ENCODE results near the gene ATP9A.
"Not testable (repeated sequence)": the region's sequence is repeated elsewhere in the genome, so short reads cannot be mapped to it uniquely, and the experiment has no call there.

ATP9A gene

DNA sequence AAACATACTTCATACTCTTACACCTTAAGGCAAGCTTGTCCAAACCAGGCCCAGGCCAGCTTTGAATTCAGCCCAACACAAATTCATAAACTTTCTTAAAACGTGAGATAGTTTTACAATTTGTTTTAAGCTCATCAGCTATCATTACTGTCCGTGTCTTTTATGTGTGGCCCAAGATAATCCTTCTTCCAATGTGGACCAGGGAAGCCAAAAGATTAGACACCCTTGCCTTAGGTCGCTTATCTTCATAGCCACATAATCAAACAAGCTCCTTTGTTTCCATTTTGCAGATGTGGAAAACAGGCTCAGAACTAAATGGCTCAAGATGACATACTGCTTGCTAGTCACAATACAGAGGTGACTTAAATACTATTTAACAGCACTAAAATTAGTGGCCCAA is 28.1 kb upstream of the ATP9A start:
- DNase-seq = no peak

- DNase-seq = no peak
Observed at GRCh38 chr20:51792960-51793359, 24.8 kb upstream of the ATP9A start.

- no peak for DNase-seq
Observed at GRCh38 chr20:51791626-51792025, 23.4 kb upstream of the ATP9A start.

DNA sequence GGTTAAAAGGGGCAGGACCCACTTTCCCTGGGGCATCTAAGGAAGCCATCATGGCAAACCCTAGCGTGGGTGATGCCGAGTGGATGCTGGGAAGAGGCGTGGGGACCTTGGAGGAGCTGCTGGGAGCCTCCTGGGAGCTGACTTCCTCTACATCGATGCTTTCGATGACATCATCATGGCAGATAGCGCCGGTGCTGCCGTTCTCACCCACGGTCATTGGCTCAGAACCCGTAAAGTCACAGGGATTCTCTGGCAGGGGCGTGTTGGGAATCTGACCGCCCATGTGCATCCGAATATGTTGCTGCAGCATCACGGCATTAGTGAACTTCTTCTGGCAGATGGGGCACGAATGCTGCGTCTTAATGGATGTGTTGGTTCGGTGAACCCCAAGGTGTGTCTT is 22.1 kb upstream of the ATP9A start:
- no peak for DNase-seq

DNA sequence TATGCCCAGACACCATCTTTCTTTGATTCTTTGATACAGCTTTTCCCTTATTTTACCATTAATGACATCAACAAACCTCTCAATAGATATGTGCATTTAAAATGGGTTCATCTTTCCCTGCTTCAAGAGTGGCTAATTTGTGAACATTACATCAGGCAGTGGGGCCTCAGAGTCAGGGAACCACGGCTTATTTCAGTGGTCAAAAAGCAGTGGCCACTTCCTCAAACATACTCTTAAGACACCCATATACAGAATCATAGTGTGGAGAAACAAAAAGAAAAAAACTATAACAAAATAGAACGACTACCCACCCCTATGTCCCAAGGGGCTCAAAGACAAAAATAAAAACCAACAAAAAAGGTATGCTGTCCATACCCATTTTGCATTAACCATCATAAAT is 21.2 kb upstream of the ATP9A start:
- DNase-seq = no peak

GRCh38 chr20:51788822-51789221 is 20.6 kb upstream of the ATP9A start:
- DNase-seq = no peak

GRCh38 chr20:51784299-51784698 is 16.1 kb upstream of the ATP9A start:
- DNase-seq = no peak

GRCh38 chr20:51778229-51778759 is 10.1 kb upstream of the ATP9A start:
- DNase-seq = not testable (repeated sequence)

DNA sequence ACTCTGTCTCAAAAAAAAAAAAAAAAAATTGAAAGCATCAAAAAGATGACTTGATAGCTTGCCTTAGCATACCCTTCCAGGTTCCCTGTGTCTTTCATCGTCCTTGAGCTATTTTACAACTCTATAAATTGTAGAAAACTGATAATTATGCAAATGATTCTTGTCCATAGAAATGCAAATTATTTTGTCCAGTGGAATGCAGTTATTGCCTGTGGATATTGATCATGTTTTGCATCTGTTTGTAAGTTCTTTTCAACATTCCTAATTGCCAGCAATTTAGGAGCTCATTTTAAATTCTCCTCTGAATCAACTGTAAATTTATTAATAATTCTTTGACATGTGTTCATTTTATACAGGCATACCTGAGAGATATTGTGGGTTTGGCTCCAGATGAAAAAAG is 7.1 kb upstream of the ATP9A start:
- DNase-seq = no peak

- DNase-seq = no peak
Observed at GRCh38 chr20:51772236-51772635, 4.0 kb upstream of the ATP9A start.

- no peak for DNase-seq
Observed at GRCh38 chr20:51769976-51770615, 1.9 kb upstream of the ATP9A start.

DNA sequence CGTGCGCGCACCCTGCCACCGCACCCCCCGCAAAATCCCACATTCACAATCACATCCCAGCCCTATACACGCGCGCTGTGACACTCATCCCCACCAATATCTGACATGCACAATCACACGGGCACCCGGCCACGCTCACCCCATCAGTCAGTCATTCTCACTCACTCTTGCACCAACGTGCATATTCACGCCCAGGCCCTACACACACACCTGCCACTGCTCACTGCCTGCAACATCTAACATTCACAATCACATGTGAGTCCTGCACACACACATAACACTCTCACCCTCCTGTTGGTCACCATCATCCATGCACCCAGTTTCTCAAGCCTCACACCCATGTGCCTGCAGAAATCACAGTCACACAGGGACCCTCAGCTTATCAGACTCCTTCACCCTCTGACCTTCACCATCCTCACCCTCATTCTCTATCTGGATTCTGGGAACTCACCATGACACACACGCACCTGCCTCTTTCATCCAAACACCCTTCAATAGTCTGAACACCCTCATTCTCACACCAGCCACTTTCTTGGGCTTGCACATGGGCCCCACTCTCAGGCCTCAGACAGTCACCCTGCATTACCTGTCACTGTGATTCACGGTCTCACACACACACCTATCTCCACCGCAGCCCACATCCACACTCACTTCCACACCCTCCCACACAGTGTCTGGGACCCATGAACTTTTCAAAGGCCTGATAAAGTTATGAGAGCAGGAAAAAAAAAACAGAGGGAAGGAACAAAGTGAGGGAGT is 748 bp upstream of the ATP9A start:
- DNase-seq = no peak

DNA sequence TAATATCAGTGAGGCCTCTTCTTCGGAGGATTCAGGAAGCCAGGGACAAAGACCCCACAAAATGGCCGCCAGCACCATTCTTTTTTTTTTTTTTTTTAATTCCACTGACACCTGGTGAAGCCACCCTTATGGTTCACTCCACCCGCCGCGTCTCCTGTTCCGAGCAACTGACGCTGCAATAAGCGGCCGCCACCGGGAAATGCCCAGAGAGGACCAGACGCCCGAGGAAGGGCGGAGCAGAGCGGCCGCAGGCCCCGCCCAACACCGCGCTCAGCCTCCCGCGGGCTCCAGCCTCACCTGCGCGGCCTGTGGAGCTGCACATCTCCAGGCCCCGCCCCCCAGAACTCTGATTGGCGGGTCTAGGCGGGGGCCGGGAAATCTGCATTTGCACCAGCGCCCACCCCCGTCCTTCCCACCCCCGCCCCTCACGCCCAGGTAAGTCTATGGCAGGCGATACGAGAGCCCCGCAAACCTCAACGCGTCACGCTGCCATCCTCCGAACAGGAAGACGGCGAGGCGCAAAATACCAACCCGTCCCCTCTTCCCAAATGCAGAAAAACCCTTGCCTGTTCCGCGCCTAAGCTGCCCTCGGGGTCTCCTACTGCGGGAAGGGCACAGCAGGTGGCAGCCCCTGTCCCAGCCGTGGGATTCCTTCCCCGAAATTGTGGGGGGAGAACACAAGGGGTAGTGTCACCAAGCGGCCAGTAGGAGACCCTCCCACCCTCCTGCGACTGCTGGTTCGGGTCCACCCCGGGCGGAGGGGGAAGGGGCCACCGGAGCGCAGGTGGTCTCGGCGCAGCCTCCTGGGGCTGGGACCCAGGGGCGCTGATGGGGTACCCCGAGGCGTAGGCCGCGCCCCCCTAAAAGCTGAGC is 960 bp downstream of the ATP9A start:
- DNase-seq = peak; percentile 64

DNA sequence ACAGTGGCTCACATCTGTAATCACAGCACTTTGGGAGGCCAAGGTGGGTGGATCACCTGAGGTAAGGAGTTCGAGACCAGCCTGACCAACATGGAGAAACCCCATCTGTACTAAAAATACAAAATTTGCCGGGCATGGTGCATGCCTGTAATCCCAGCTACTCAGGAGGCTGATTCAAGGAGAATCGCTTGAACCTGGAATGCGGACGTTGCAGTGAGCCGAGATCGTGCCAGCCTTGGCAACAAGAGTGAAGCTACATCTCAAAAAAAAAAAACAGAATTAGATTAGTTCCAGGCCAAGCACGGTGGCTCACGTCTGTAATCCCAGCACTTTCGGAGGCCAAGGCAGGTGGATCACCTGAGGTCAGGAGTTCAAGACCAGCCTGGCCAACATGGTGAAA is 2.8 kb downstream of the ATP9A start:
- not testable (repeated sequence) for DNase-seq

- DNase-seq = no peak
Observed at GRCh38 chr20:51763965-51764602, 4.1 kb downstream of the ATP9A start.

- no peak for DNase-seq
Observed at GRCh38 chr20:51760905-51761546, 7.2 kb downstream of the ATP9A start.

GRCh38 chr20:51759769-51760510 is 8.2 kb downstream of the ATP9A start:
- no peak for DNase-seq

- DNase-seq = no peak
Observed at GRCh38 chr20:51758978-51759544, 9.1 kb downstream of the ATP9A start.

DNA sequence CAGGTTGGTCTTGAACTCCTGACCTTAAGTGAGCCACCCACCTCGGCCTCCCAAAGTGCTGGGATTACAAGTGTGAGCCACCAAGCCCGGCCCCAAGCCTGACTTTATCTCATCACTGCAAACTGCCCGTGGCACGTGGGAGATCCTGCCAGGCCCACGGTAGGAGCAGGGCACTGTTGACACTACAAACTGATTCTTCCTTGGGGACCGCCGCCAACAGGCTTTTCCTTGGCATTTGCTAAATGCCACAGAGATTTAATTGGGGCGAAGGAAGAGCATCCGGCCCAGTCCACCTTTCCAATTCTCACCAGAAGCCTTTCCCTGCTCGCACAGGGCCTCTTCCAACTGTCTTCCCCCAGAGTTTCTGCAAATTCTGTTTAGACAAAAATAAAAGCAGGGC is 11.0 kb downstream of the ATP9A start:
- no peak for DNase-seq

DNA sequence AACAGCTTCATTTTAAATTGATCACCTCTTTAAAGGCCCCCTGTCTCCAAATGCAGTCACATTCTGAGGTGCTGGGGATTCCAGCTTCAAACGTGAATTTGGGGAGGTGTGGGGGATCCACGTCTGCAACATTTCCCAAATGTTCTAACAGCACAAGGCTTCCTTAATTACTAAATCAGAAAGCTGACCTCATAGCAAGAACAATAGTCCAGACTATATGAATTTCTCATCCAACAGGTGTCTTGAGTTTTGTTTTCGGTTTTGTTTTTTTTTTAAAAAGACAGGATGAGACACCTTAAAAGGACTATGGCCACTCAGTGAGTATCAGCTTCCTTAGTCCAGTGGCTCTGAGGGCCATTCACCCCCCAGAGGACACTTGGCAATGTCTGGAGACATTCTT is 11.5 kb downstream of the ATP9A start:
- no peak for DNase-seq

- DNase-seq = not testable (repeated sequence)
Observed at GRCh38 chr20:51753220-51753619, 15.0 kb downstream of the ATP9A start.

Data from activated CD8-positive, alpha-beta memory T cell treated with anti-CD3 and anti-CD28 coated beads for 24 hours (primary cell).